Measurements from ENCODE around the gene ZC3H12C.

Gene ZC3H12C

DNA sequence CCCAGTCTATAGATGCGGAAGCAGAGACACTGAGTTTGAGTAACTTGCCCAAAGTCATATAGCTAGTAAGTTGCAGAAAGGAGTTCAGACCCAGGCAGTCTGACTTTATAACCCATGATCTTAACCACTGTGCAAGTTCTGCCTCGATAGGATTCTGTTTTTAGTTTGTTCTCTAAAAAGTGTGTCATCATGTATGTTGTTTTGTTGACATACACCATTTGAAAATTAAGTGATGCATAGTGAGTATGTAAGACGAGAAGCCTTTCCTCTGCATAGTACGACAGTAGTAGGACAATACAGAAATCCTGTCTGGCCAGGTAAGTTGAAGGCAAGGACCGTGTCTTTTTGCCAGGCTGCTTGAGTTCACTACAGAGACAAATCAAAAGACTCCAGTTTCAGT lies 3.3 kb downstream of the ZC3H12C start:
- in situ Hi-C loops (cut with MboI; ENCODE audit: low sequenced_read_pairs) = no loop called here

GRCh38 chr11:110097459-110098012 lies 4.3 kb downstream of the ZC3H12C start:
- in situ Hi-C loops (cut with MboI; ENCODE audit: low sequenced_read_pairs) = no loop called here

GRCh38 chr11:110098645-110099044 lies 5.5 kb downstream of the ZC3H12C start:
- in situ Hi-C loops (cut with MboI; ENCODE audit: low sequenced_read_pairs) = no loop called here

GRCh38 chr11:110100476-110101240 lies 7.5 kb downstream of the ZC3H12C start:
- in situ Hi-C loops (cut with MboI; ENCODE audit: low sequenced_read_pairs) = no loop called here

GRCh38 chr11:110106713-110107274 lies 13.6 kb downstream of the ZC3H12C start:
- in situ Hi-C loops (cut with MboI; ENCODE audit: low sequenced_read_pairs) = no loop called here

DNA sequence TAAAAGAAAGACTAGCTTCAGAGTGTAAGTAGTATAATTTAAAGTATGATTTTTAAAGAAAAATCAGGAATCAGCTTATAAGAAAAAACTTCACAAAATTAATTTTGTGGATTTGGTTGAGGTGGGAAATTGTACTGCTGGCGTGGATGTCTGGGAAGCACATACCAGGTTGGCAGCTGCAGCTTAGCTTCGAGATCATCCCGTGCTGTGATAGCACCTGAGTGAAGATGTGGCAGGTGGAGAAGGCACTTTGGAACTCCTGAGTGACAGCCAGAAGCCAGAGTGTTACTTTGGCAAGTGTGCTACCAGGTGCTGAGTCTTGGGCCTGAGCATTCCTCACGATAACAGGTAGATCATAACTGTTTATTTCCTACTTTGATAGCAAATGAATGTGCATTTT lies 17.7 kb downstream of the ZC3H12C start:
- in situ Hi-C loops (cut with MboI; ENCODE audit: low sequenced_read_pairs) = no loop called here

DNA sequence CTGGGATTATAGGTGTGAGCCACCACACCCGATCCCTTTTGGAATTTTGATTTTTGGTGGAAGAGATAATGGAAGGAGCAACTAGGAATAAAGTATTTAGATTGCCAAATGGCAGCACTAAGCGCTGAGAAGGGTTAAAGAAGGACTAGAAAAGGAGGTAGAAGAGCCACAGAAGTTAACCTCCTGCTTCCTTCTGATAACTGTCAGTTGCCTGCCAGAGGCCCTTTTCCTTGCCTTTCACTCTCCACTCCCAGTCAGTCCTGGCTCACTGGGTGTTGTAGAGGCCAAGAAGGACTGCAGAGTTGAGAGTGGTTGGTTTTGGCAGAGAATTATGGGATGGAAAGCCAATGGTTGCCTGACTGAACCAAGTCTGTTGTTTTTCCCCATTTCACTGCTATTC lies 19.3 kb downstream of the ZC3H12C start:
- in situ Hi-C loops (cut with MboI; ENCODE audit: low sequenced_read_pairs) = no loop called here

GRCh38 chr11:110113505-110113904 lies 20.3 kb downstream of the ZC3H12C start:
- in situ Hi-C loops (cut with MboI; ENCODE audit: low sequenced_read_pairs) = no loop called here

DNA sequence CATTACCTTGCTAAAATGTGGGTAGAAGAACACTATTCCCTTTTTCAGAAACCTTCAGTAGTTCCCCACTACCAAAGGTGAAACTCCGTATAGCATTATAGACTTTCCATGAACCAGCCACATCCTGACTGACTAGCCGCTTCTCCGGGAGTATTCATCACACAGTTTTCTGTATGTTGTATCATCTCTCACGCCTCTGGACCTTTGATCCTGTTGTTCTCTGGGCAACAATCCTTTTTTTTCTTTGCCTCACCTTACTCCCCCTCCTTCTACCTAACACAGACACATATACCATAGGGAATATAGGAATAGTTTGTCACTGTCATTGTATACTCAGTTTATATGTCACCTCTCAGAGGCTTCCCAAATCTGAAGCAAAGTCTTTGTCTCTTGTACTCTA lies 20.8 kb downstream of the ZC3H12C start:
- in situ Hi-C loops (cut with MboI; ENCODE audit: low sequenced_read_pairs) = no loop called here

GRCh38 chr11:110119317-110119716 lies 26.1 kb downstream of the ZC3H12C start:
- in situ Hi-C loops (cut with MboI; ENCODE audit: low sequenced_read_pairs) = no loop called here

- in situ Hi-C loops (cut with MboI; ENCODE audit: low sequenced_read_pairs) = no loop called here
These were observed 28.0 kb downstream of the ZC3H12C start for GRCh38 chr11:110121204-110121603.

GRCh38 chr11:110123003-110123402 lies 29.8 kb downstream of the ZC3H12C start:
- in situ Hi-C loops (cut with MboI; ENCODE audit: low sequenced_read_pairs) = no loop called here

DNA sequence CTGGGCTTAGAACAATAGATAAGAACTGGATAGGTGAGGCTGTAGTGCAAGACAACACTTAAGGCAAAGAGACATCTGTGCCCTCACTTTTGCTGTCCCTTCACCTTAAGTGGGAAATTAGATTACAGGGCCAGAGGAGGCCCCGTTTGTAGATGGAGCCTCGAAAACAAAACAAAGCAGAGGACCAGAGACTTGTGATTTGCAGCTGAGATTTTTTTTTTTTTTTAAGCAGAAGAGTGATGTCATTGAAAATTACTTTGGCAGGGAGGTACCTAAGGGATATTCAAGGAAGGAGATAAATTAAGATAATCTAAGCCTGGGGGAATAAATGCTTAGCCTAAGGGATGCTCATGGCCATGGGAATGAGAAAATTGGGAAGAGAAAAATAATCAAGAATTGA lies 31.4 kb downstream of the ZC3H12C start:
- in situ Hi-C loops (cut with MboI; ENCODE audit: low sequenced_read_pairs) = no loop called here

- in situ Hi-C loops (cut with MboI; ENCODE audit: low sequenced_read_pairs) = no loop called here
These were observed 32.4 kb downstream of the ZC3H12C start for GRCh38 chr11:110125632-110126031.

DNA sequence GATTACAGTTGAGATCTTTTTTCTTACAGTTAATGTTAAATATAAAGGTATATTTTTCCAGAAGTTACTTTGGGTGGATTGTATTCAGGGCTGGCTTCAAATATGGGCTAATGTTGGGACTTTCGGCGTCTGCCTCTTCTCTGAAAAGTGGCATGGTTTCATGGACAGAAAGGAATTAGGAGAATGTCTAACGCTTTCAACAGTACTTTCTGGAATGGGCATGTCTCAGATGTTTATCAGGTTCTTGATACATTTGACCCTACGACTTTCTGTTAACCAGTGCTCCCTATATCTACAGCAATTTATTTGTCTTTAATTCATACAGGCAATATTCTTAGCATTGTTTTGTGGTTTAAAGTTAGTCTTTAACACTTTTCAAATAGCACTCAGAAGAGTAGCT lies 33.7 kb downstream of the ZC3H12C start:
- in situ Hi-C loops (cut with MboI; ENCODE audit: low sequenced_read_pairs) = no loop called here

- in situ Hi-C loops (cut with MboI; ENCODE audit: low sequenced_read_pairs) = no loop called here
These were observed 35.0 kb downstream of the ZC3H12C start for GRCh38 chr11:110128161-110128560.

GRCh38 chr11:110130642-110131238 lies 37.5 kb downstream of the ZC3H12C start:
- in situ Hi-C loops (cut with MboI; ENCODE audit: low sequenced_read_pairs) = no loop called here

DNA sequence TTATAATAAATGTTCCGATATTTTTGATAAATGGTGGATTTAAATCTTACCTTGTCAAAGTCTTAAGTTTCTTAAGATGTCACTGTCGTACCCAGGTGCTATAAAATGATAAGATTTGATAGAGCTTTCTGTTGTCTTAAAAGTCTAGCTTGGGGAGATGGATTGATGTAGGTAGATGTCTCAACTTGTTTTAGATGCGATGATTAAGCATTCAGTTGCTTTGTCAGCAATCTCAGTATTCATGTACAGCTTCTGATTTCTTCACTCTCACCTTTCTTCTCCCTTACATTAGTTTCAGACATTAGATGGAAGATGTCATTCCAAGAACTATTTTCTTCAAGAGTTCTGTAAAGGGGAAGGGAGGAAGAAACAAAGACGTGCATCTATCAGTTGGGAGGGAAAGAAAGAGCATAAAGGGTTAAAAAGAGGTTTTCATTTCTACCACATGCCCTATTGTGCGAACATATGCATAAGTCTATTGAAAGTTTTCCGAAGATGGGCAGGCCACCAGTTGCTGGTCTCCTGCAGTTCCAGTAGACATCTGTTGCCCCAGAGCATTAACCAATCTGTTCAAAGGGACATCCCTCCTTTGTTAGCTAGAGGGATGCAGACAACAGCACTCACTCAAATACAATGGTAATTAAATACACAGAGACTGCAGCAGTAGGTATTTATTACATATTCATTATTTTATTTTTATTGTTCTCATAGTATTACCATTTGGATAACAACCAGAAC lies 38.4 kb downstream of the ZC3H12C start:
- in situ Hi-C loops (cut with MboI; ENCODE audit: low sequenced_read_pairs) = no loop called here

- in situ Hi-C loops (cut with MboI; ENCODE audit: low sequenced_read_pairs) = no loop called here
These were observed 40.0 kb downstream of the ZC3H12C start for GRCh38 chr11:110133160-110133559.

DNA sequence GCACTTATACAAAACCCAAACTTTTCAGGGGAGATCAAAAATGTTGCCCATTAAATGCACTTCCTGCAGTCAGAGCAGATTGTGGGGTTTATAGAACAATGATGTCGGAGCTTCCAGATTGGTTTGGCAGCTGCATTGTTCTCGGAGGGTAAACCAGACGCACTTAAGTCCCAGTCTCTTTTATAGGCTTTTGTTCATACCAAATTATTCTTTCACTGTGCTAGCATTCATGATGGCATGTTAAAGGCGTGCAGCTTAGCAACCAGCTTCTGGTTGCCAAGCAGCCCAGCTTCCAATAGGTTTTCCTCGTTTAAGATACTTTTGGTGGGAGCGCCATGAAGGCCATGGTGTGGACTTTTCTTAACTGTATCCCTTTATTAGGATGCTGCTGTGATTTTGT lies 40.9 kb downstream of the ZC3H12C start:
- in situ Hi-C loops (cut with MboI; ENCODE audit: low sequenced_read_pairs) = no loop called here

GRCh38 chr11:110141812-110142211 lies 48.6 kb downstream of the ZC3H12C start:
- in situ Hi-C loops (cut with MboI; ENCODE audit: low sequenced_read_pairs) = no loop called here

Measured in HL-60/S4 treated with retinoic acid at 250 ng/mL for 4 days and 3 days (cell line).